ENCODE data around the gene RAP2A.

DNA sequence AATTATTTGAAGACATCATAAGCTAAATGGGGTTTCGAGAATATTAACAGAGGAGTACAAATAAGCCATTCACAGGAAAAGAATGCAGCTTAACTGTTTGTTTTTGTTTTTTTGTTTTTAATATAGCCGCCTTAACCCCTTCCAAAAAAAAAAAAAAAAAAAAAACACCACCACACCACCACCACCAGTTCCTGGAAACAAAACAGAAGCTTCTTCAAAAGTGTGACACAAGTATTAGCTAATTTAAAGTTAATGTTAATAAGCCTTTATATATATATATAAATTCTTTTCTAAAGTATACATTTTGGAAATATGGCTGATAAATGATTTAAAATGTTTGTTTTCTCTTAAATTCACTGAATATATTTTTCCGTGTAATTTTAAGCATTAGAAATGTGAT, 1.4 kb downstream of the RAP2A start:
- TF ChIP-seq EZH2 (IDR thresholded peaks at IDR 0.05; ENCODE audit: borderline replicate concordance, control insufficient read depth, low read depth, low read length) (no peak), POLR2A (IDR thresholded peaks at IDR 0.05; ENCODE audit: low read depth, low read length) (no peak), SP1 (IDR thresholded peaks at IDR 0.05; ENCODE audit: low read depth, low read length) (no peak), RFX5 (IDR thresholded peaks at IDR 0.05; ENCODE audit: low read depth, low read length) (no peak), RCOR1 (conservative IDR thresholded peaks at IDR 0.05; ENCODE audit: low read depth, low read length) (no peak), MXI1 (IDR thresholded peaks at IDR 0.05; ENCODE audit: low read depth, low read length) (no peak), YY1 (IDR thresholded peaks at IDR 0.05; ENCODE audit: low read depth, low read length) (no peak), ESRRA (IDR thresholded peaks at IDR 0.05; ENCODE audit: low read length) (no peak), POLR2AphosphoS5 (IDR thresholded peaks at IDR 0.05; ENCODE audit: low read length) (no peak), NFXL1 (IDR thresholded peaks at IDR 0.05; ENCODE audit: borderline replicate concordance) (no peak), SIN3A (IDR thresholded peaks at IDR 0.05; ENCODE audit: low read depth, low read length) (no peak), E2F8 (IDR thresholded peaks at IDR 0.05; ENCODE audit: low read depth, partially characterized antibody) (no peak), STAT1 (conservative IDR thresholded peaks at IDR 0.05) (no peak)
- TF ChIP-seq, protein P1, sequence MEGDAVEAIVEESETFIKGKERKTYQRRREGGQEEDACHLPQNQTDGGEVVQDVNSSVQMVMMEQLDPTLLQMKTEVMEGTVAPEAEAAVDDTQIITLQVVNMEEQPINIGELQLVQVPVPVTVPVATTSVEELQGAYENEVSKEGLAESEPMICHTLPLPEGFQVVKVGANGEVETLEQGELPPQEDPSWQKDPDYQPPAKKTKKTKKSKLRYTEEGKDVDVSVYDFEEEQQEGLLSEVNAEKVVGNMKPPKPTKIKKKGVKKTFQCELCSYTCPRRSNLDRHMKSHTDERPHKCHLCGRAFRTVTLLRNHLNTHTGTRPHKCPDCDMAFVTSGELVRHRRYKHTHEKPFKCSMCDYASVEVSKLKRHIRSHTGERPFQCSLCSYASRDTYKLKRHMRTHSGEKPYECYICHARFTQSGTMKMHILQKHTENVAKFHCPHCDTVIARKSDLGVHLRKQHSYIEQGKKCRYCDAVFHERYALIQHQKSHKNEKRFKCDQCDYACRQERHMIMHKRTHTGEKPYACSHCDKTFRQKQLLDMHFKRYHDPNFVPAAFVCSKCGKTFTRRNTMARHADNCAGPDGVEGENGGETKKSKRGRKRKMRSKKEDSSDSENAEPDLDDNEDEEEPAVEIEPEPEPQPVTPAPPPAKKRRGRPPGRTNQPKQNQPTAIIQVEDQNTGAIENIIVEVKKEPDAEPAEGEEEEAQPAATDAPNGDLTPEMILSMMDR (IDR thresholded peaks at IDR 0.05 in 2 of 3, conservative IDR thresholded peaks at IDR 0.05 in 1 of 3; ENCODE audit: control insufficient read depth in 2 of 3, extremely low read depth in 1 of 3, insufficient read depth in 1 of 3, low read depth in 3 of 3, low read length in 3 of 3): no peak
